Esophagus squamous epithelium (tissue), 5 donors: ENCODE results near the gene HEXA. TPM values are rescaled to one million over a fixed set of nuclear protein-coding genes. Genes with fewer than 3 reads are reported as not detected.
A peak's percentile ranks its signal among the peaks of the same experiment; 100 is the strongest.
"Not testable (repeated sequence)": the region's sequence is repeated elsewhere in the genome, so short reads cannot be mapped to it uniquely, and the experiment has no call there.

Experiments used
- DNase-seq: peaks from one replicate; lab custom pipeline; 2025; lab: John Stamatoyannopoulos, UW
- H3K27ac ChIP-seq, 4 donors: fragments of 200-600 bp; sonication (generic); one replicate each; pipeline ENCODE4 v1.5.1; 2016 to 2019; ENCODE audit warnings: mild to moderate bottlenecking in 1 of 4
- H3K27me3 ChIP-seq, 4 donors: fragments of 200-600 bp; sonication (generic); 1 replicate in 3 of 4; 2 replicates in 1 of 4; pipeline versions ENCODE4 v1.5.1 to v1.6.0; 2017 to 2021; ENCODE audit warnings: antibody characterized with exemption in 1 of 4
- H3K36me3 ChIP-seq, 3 donors: fragments of 200-600 bp; sonication (generic); one replicate each; pipeline ENCODE4 v1.5.1; 2016 to 2019
- H3K4me1 ChIP-seq, 3 donors: fragments of 200-600 bp; sonication (generic); one replicate each; pipeline ENCODE4 v1.5.1; 2017 to 2019
- H3K4me3 ChIP-seq, 4 donors: fragments of 200-600 bp; sonication (generic); 1 replicate in 3 of 4; 2 replicates in 1 of 4; pipeline ENCODE4 v1.5.1; 2016 to 2019; ENCODE audit warnings: mild to moderate bottlenecking in 2 of 4, moderate library complexity in 1 of 4
- H3K9me3 ChIP-seq, 3 donors: fragments of 200-600 bp; sonication (generic); one replicate each; pipeline ENCODE4 v1.5.1; 2016 to 2019
- CTCF ChIP-seq, 6 experiments: fragments of 450-650 bp in 4 of 6; fragments of 200-600 bp in 2 of 6; sonication (generic) in 2 of 6; IDR thresholded peaks; one replicate each; pipeline ENCODE4 v1.5.1; 2016 to 2019; ENCODE audit warnings: antibody characterized with exemption in 6 of 6, mild to moderate bottlenecking in 4 of 6, moderate library complexity in 4 of 6
- POLR2A ChIP-seq, 4 donors: fragments of 450-650 bp; IDR thresholded peaks; one replicate each; pipeline ENCODE4 v1.6.1; 2017; ENCODE audit warnings: antibody characterized with exemption in 4 of 4, mild to moderate bottlenecking in 4 of 4, moderate library complexity in 3 of 4
- WGBS, 2 donors: methylation state at CpG; one replicate each; pipeline ENCODE4 v1.1.5; 2018; 5-methylcytosine and 5-hydroxymethylcytosine counted together
- intact Hi-C: fragments of 100-400 bp; cut with DNase I; formaldehyde crosslinking; loops from one replicate; pipeline ENCODE4 v1.15.0; 2022
- total RNA-seq, 4 donors: library from RNA; depleted of rRNA; stranded (reverse); fragments of >200 nt; gene quantifications; one replicate each; pipeline ENCODE4 v1.1.0, GENCODE V29; 2016
- donor health status: DM: yes; HTN: yes; CAD: no.

HEXA gene
- total RNA-seq, 4 donors from 2014 or later: 12.8 to 51.1 (median 28.4) TPM

- DNase-seq: no peak
- Histone ChIP-seq H3K4me3 (no peak overlapping the region), H3K27ac (no peak overlapping the region), H3K9me3 (no peaks in the 10 kb centered on the region), H3K4me1 (no peaks in the 10 kb centered on the region), H3K36me3 (no peaks in the 10 kb centered on the region), H3K27me3 (peaks cover 0 to 45% (median 0%) of the 10 kb centered on the region in 4 donors)
- WGBS, 2 donors: 22 to 48% methylated on average over 3 of the region's 3 CpGs
- intact Hi-C loops: no loop called here
- no peak for TF ChIP-seq POLR2A (IDR thresholded peaks at IDR 0.05)
- TF ChIP-seq CTCF (IDR thresholded peaks at IDR 0.05): no peak
Observed at GRCh38 chr15:72389231-72389630, 13.4 kb upstream of the HEXA start.

- TF ChIP-seq POLR2A (IDR thresholded peaks at IDR 0.05) (no peak), CTCF (IDR thresholded peaks at IDR 0.05) (no peak)
- no peak overlapping the region for H3K4me3 ChIP-seq
- no peaks in the 10 kb centered on the region for H3K36me3 ChIP-seq
- no peaks in the 10 kb centered on the region for H3K4me1 ChIP-seq
- DNase-seq: no peak
- no peaks in the 10 kb centered on the region for H3K9me3 ChIP-seq
- peaks cover 0 to 48% (median 0%) of the 10 kb centered on the region in 4 donors for H3K27me3 ChIP-seq
- intact Hi-C loops: no loop called here
- no peak overlapping the region for H3K27ac ChIP-seq
Observed at GRCh38 chr15:72387741-72388140, 11.9 kb upstream of the HEXA start.

- WGBS, 2 donors: 77% methylated on average over 2 of the region's 2 CpGs
- intact Hi-C loops: no loop called here
Observed at GRCh38 chr15:72382146-72382545, 6.3 kb upstream of the HEXA start.

GRCh38 chr15:72380743-72381142 is 4.9 kb upstream of the HEXA start:
- no peaks in the 10 kb centered on the region for H3K9me3 ChIP-seq
- intact Hi-C loops: no loop called here
- TF ChIP-seq POLR2A (IDR thresholded peaks at IDR 0.05) (no peak), CTCF (IDR thresholded peaks at IDR 0.05) (no peak)
- peaks cover 4 to 10% (median 8%) of the 10 kb centered on the region in 3 donors for H3K4me1 ChIP-seq
- no peak overlapping the region for H3K4me3 ChIP-seq
- no peak for DNase-seq
- H3K36me3 ChIP-seq: no peaks in the 10 kb centered on the region
- no peak overlapping the region for H3K27ac ChIP-seq
- 67 to 69% methylated on average over 3 to 4 of the region's 4 CpGs for WGBS, 2 donors
- peaks cover 0 to 42% (median 0%) of the 10 kb centered on the region in 4 donors for H3K27me3 ChIP-seq

More at GRCh38 chr15:72382146-72382545, 6.3 kb upstream of the HEXA start:
- Histone ChIP-seq H3K4me3 (no peak overlapping the region), H3K36me3 (no peaks in the 10 kb centered on the region), H3K27ac (no peak overlapping the region), H3K27me3 (peaks cover 0 to 47% (median 0%) of the 10 kb centered on the region in 4 donors), H3K9me3 (no peaks in the 10 kb centered on the region), H3K4me1 (peaks cover 0 to under 1% (median under 1%) of the 10 kb centered on the region in 3 donors)
- DNase-seq: no peak
- no peak for TF ChIP-seq POLR2A (IDR thresholded peaks at IDR 0.05)
- peak in 1 of 6 experiments; percentile 30 for TF ChIP-seq CTCF (IDR thresholded peaks at IDR 0.05)

- no peak overlapping the region for H3K27ac ChIP-seq
- H3K4me1 ChIP-seq: peaks cover 7 to 16% (median 12%) of the 10 kb centered on the region in 3 donors
- H3K27me3 ChIP-seq: peaks cover 0 to 34% (median 0%) of the 10 kb centered on the region in 4 donors
- no peak overlapping the region for H3K4me3 ChIP-seq
- no peak for DNase-seq
- TF ChIP-seq CTCF (IDR thresholded peaks at IDR 0.05) (no peak), POLR2A (IDR thresholded peaks at IDR 0.05) (no peak)
- 47 to 51% methylated on average over 2 of the region's 2 CpGs for WGBS, 2 donors
- no peaks in the 10 kb centered on the region for H3K9me3 ChIP-seq
- H3K36me3 ChIP-seq: no peaks in the 10 kb centered on the region
- intact Hi-C loops: no loop called here
Observed at GRCh38 chr15:72379856-72380430, 4.1 kb upstream of the HEXA start.

GRCh38 chr15:72379106-72379505 is 3.3 kb upstream of the HEXA start:
- peaks cover 0 to 26% (median 0%) of the 10 kb centered on the region in 4 donors for H3K27me3 ChIP-seq
- H3K36me3 ChIP-seq, intact Hi-C loops, H3K27ac ChIP-seq, DNase-seq, H3K4me3 ChIP-seq, H3K9me3 ChIP-seq: not testable (repeated sequence)
- WGBS, 2 donors: 67 to 77% methylated on average over 3 of the region's 3 CpGs
- peaks cover 13 to 25% (median 18%) of the 10 kb centered on the region in 3 donors for H3K4me1 ChIP-seq
